Measurements from ENCODE around the gene CTNND2. TPM values are rescaled to one million over a fixed set of nuclear protein-coding genes. Genes with fewer than 3 reads are reported as not detected.

The CTNND2 gene
- polyA plus RNA-seq, 1 donor from 2014 or later, result 67.0 TPM

- no peak overlapping the region for H3K27ac ChIP-seq (ENCODE audit: low read length)
- no peak overlapping the region for H2AFZ ChIP-seq (ENCODE audit: low read depth, low read length)
- no peaks in the 10 kb centered on the region for H3K79me2 ChIP-seq (replicated peaks; ENCODE audit: insufficient read depth, low read length)
- H3K4me3 ChIP-seq (ENCODE audit: low read length), result no peak overlapping the region
- no peaks in the 10 kb centered on the region for H3K27me3 ChIP-seq (ENCODE audit: insufficient read depth, low read depth, low read length)
- no peaks in the 10 kb centered on the region for H3F3A ChIP-seq (ENCODE audit: insufficient read depth, low read length, poor library complexity, severe bottlenecking)
- H3K9ac ChIP-seq (ENCODE audit: low read length), result no peak overlapping the region
- H3K9me3 ChIP-seq (ENCODE audit: low read length), result no peaks in the 10 kb centered on the region
- no peaks in the 10 kb centered on the region for H4K20me1 ChIP-seq (ENCODE audit: insufficient read depth)
- no peak overlapping the region for H3K4me2 ChIP-seq (ENCODE audit: low read length)
- no peak for TF ChIP-seq TAF1 (IDR thresholded peaks at IDR 0.05; ENCODE audit: low read depth)
- no peaks in the 10 kb centered on the region for H3K9me2 ChIP-seq (ENCODE audit: insufficient read depth, low read length)
- H3K36me3 ChIP-seq (ENCODE audit: insufficient read depth, low read length), result peaks cover 6% of the 10 kb centered on the region
These were observed 169.9 kb downstream of the CTNND2 start for GRCh38 chr5:11734369-11734768.

- Histone ChIP-seq H3K36me3 (ENCODE audit: insufficient read depth, low read length) (peaks cover 6% of the 10 kb centered on the region), H3K4me2 (ENCODE audit: low read length) (no peak overlapping the region), H3K79me2 (replicated peaks; ENCODE audit: insufficient read depth, low read length) (no peaks in the 10 kb centered on the region), H2AFZ (ENCODE audit: low read depth, low read length) (no peak overlapping the region), H4K20me1 (ENCODE audit: insufficient read depth) (no peaks in the 10 kb centered on the region), H3K4me3 (ENCODE audit: low read length) (no peak overlapping the region), H3K9ac (ENCODE audit: low read length) (no peak overlapping the region), H3K9me3 (ENCODE audit: low read length) (no peaks in the 10 kb centered on the region), H3K27ac (ENCODE audit: low read length) (no peak overlapping the region), H3K9me2 (ENCODE audit: insufficient read depth, low read length) (no peaks in the 10 kb centered on the region), H3K27me3 (ENCODE audit: insufficient read depth, low read depth, low read length) (no peaks in the 10 kb centered on the region), H3F3A (ENCODE audit: insufficient read depth, low read length, poor library complexity, severe bottlenecking) (no peaks in the 10 kb centered on the region)
- no peak for TF ChIP-seq REST (IDR thresholded peaks at IDR 0.05; ENCODE audit: borderline replicate concordance)
- TF ChIP-seq MXI1 (conservative IDR thresholded peaks at IDR 0.05; ENCODE audit: poor library complexity, severe bottlenecking), result no peak
- TF ChIP-seq EP300 (conservative IDR thresholded peaks at IDR 0.05; ENCODE audit: poor library complexity, severe bottlenecking), result no peak
- TF ChIP-seq TAF1 (IDR thresholded peaks at IDR 0.05; ENCODE audit: low read depth), result no peak
- no peak for TF ChIP-seq CTCF (IDR thresholded peaks at IDR 0.05; ENCODE audit: poor library complexity, severe bottlenecking)
- TF ChIP-seq SMC3 (conservative IDR thresholded peaks at IDR 0.05; ENCODE audit: poor library complexity), result no peak
- TF ChIP-seq POLR2AphosphoS5 (IDR thresholded peaks at IDR 0.05), result no peak
- TF ChIP-seq EZH2 (IDR thresholded peaks at IDR 0.05; ENCODE audit: borderline replicate concordance, insufficient read depth, low read length, poor library complexity, severe bottlenecking), result no peak
- no peak for TF ChIP-seq RAD21 (conservative IDR thresholded peaks at IDR 0.05)
These were observed 170.4 kb downstream of the CTNND2 start for GRCh38 chr5:11733840-11734192.
